ENCODE measurements around the gene CDK5RAP2.

CDK5RAP2 gene

DNA sequence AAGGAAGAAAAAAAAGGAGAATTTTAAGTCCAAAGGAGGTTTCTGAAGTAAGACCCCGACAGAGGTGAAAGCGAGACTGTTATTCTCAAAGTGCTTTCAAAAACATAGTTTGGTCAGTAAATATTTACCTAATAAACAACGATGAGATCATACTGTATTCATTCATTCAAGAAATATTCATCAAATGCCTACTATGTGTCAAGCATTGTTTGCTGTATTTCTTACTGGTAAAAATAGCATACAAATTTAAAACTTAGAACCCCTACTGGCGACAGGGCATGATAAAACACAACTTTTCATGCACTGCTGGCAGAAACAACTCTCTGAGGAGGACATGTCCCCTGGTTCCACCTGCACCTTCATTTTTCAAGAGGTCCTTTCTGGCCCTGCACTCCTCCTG lies 190.7 kb downstream of the CDK5RAP2 start:
- H3K27me3 Mint-ChIP-seq = no peaks in the 10 kb centered on the region
- H3K4me1 Mint-ChIP-seq = peaks cover 17% of the 10 kb centered on the region
- H3K4me3 Mint-ChIP-seq = no peak overlapping the region
- ATAC-seq (no peak), DNase-seq (no peak)
- H3K27ac Mint-ChIP-seq = no peak overlapping the region
- no peaks in the 10 kb centered on the region for H3K9me3 Mint-ChIP-seq

- H3K27ac Mint-ChIP-seq = peak overlapping the region; percentile 21 to 61
- H3K9me3 Mint-ChIP-seq = no peaks in the 10 kb centered on the region
- no peaks in the 10 kb centered on the region for H3K27me3 Mint-ChIP-seq
- no peak for ATAC-seq
- peaks cover 6% of the 10 kb centered on the region for H3K4me1 Mint-ChIP-seq
- H3K4me3 Mint-ChIP-seq = no peak overlapping the region
- no peak for DNase-seq
Measured at GRCh38 chr9:120388003-120388855, 191.7 kb downstream of the CDK5RAP2 start.

- no peak for DNase-seq
- H3K9me3 Mint-ChIP-seq = no peaks in the 10 kb centered on the region
- ATAC-seq = no peak
- no peaks in the 10 kb centered on the region for H3K27me3 Mint-ChIP-seq
- H3K4me3 Mint-ChIP-seq = no peak overlapping the region
- H3K27ac Mint-ChIP-seq = no peak overlapping the region
- H3K4me1 Mint-ChIP-seq = no peaks in the 10 kb centered on the region
Measured at GRCh38 chr9:120387257-120388002, 192.5 kb downstream of the CDK5RAP2 start.

DNA sequence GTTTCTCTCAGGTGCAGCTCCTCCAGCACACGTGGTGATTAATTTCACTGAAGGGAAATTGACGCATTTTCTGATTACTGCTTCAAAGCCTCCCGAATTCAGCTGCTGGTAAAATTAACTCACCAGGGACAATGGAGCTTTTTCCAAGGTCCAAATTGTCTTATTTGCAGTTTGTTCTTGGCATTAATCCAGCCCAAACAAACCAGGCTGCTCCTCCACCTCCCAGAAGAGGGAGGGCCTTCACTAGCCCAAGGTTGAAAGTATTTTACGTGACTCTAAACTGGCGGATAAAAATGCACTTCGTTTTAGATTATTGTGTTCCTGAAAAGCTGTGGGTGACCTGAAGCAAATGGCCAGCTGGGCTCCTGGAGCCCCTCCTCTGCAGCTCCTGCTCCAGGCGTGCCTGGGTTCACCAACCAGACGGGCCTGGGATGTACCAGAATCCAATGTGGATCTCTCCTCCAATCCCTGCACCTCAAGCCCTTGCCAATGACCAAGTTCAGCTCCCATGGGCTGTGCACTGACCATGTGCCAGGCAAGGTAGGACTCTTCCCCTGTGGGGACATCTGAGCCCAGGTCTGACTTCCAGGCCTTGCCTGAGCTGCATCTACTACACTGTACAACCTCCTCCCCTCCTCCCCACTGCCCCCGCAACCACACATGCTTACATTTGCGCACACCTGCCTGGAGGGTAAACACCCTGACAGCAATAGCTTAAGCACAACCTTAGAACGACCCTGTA lies 193.4 kb downstream of the CDK5RAP2 start:
- ATAC-seq (peak; percentile 19), DNase-seq (no peak)
- Mint-ChIP-seq H3K27ac (no peak overlapping the region), H3K27me3 (no peaks in the 10 kb centered on the region), H3K4me1 (no peaks in the 10 kb centered on the region), H3K4me3 (no peak overlapping the region), H3K9me3 (no peaks in the 10 kb centered on the region)

DNA sequence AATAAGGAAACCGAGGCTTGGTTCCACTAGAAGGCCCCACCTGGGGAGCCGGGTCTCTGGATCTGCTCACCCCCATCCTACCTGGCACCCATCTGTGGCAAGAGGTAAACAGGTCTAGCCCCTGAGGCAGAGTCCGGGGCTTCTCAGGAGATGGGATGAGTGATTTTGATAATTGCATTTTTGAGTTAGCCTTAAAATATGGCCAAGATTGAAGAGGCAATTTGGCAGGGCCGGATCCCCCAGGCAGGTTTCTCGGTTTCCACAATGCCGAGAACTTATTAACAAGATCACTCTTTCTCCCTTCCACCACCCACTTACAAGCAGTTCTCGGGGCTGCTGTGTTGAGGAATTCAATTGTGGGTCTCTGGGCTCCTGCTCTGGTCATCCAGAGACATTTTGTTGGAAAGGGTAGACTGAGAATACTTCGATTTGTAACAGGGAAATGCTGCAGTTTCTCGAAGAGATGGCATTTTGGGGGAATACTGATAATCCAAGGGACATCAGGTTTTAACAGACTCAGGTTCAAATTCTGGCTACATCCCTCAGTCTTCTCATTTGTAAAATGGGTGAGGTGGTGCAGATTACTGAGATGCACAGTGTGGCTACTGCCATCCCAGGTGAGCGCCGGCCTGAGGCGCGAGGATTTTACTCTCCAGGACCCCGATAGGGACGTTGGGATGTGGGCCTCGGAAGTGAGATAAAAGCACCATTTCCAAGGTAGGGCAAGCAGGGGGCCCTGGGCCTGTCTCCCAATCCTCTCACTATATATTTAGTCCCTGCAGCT lies 194.2 kb downstream of the CDK5RAP2 start:
- Mint-ChIP-seq H3K27ac (no peak overlapping the region), H3K4me1 (no peaks in the 10 kb centered on the region), H3K4me3 (no peak overlapping the region), H3K27me3 (no peaks in the 10 kb centered on the region), H3K9me3 (no peaks in the 10 kb centered on the region)
- DNase-seq (no peak), ATAC-seq (no peak)

- no peaks in the 10 kb centered on the region for H3K27me3 Mint-ChIP-seq
- DNase-seq = no peak
- no peaks in the 10 kb centered on the region for H3K4me1 Mint-ChIP-seq
- H3K27ac Mint-ChIP-seq = peak overlapping the region in 1 of 2 donors; percentile 35
- ATAC-seq = no peak
- no peak overlapping the region for H3K4me3 Mint-ChIP-seq
- H3K9me3 Mint-ChIP-seq = no peaks in the 10 kb centered on the region
Measured at GRCh38 chr9:120384925-120385272, 195.1 kb downstream of the CDK5RAP2 start.

DNA sequence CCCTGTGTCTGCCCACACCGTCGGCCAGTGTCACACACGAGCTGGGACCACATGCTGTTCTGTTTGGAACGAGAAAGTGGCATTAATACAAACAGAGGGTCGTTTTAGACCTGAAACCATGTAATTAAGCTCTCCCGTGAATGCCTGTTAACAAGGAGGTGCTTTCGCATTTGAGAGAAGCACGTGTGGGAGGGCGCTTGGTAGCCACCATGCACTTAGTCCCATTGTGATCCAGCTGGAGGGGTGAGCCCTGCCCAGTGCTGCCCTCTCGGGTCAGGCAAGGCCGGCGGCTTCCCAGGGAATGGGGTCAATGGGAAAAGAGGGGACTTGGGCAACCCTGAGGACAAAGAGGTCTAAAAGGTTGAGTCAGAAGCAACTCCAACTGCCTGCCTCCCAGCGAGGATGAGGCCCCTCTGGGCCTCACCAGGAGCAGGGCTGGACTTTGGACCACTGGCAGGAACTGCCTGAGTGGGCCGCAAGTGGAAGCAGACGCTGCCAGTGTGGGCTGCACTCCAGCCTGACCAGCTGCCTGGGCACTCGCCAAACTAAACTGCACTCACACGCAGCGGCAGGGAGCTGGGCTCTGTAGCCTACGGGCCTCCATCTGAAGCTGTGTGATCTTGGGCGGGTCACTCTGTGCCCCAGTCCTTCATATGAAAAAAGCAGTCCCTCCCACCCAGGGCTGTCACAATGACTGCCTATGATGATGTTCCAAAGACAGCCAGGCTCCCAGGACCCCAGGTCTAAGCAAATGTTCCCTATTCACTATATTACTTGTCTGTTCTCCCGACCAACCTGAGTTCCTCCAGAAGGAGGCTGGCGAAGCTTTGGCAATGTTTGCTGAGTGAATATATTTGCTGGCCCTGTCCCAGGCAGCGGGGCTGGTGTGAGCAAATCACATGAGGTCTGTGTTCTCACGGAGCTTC lies 195.7 kb downstream of the CDK5RAP2 start:
- no peak for ATAC-seq
- Mint-ChIP-seq H3K4me3 (no peak overlapping the region), H3K27me3 (no peaks in the 10 kb centered on the region), H3K4me1 (no peaks in the 10 kb centered on the region), H3K27ac (peak overlapping the region in 1 of 2 donors; percentile 35), H3K9me3 (no peaks in the 10 kb centered on the region)
- DNase-seq = no peak

GRCh38 chr9:120383611-120383998 lies 196.4 kb downstream of the CDK5RAP2 start:
- Mint-ChIP-seq H3K9me3 (peaks cover 0 to 4% of the 10 kb centered on the region in 2 donors), H3K27ac (no peak overlapping the region)

GRCh38 chr9:120382453-120382852 lies 197.5 kb downstream of the CDK5RAP2 start:
- H3K4me1 Mint-ChIP-seq = no peaks in the 10 kb centered on the region
- H3K27ac Mint-ChIP-seq = peak overlapping the region in 1 of 2 donors; percentile 82
- peaks cover 0 to 14% of the 10 kb centered on the region in 2 donors for H3K9me3 Mint-ChIP-seq
- no peak overlapping the region for H3K4me3 Mint-ChIP-seq
- H3K27me3 Mint-ChIP-seq = no peaks in the 10 kb centered on the region
- ATAC-seq (no peak), DNase-seq (no peak)

More at GRCh38 chr9:120383611-120383998, 196.4 kb downstream of the CDK5RAP2 start:
- DNase-seq (no peak), ATAC-seq (no peak)
- H3K4me1 Mint-ChIP-seq = no peaks in the 10 kb centered on the region
- no peaks in the 10 kb centered on the region for H3K27me3 Mint-ChIP-seq
- no peak overlapping the region for H3K4me3 Mint-ChIP-seq

DNA sequence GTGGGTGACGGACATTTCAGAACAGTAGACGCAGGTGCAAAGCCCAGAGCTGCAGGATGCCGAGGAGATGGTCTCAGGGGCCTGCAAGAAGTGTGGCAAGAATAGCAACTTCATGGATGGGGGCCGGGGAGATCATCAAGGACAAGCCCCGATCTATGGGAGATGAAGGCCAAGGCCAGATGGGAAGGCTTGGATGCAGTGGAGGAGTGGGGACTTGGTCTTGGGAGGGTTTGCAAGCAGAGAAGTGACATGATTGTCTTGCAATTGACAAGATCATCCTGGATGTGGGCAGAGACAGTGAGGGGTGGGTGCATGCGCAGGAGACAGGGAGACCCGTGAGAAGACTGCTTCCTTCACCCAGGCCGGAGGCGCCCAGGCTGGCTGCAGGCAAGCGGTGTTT lies 198.1 kb downstream of the CDK5RAP2 start:
- Mint-ChIP-seq H3K27ac (peak overlapping the region in 1 of 2 donors; percentile 2), H3K4me3 (no peak overlapping the region), H3K9me3 (peaks cover 0 to 20% of the 10 kb centered on the region in 2 donors), H3K4me1 (no peaks in the 10 kb centered on the region), H3K27me3 (no peaks in the 10 kb centered on the region)
- no peak for ATAC-seq
- DNase-seq = no peak

DNA sequence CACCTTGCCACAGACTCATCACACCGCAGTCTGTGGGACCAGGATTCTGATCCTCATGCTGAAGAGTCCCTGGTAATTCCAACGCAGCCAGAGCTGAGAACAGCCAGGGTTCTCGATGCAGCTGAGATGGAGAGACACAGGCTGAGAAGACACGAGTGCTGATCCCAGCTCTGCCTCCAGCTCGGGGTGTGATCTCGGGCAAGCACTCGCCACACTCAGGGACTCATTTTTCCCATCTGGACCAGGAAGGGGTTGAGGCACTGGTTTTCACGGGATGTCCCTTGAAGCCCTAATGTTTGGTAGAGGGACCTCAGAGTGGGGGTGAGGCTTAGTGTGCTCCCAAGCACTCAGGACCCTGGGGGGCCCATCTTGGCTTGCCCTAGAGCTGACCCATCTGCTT lies 200.4 kb downstream of the CDK5RAP2 start:
- DNase-seq = no peak
- Mint-ChIP-seq H3K27ac (no peak overlapping the region), H3K9me3 (peaks cover 0 to 28% of the 10 kb centered on the region in 2 donors), H3K27me3 (no peaks in the 10 kb centered on the region), H3K4me3 (no peak overlapping the region), H3K4me1 (no peaks in the 10 kb centered on the region)
- no peak for ATAC-seq

GRCh38 chr9:120378680-120379079 lies 201.3 kb downstream of the CDK5RAP2 start:
- H3K27me3 Mint-ChIP-seq = no peaks in the 10 kb centered on the region
- peaks cover 0 to 28% of the 10 kb centered on the region in 2 donors for H3K9me3 Mint-ChIP-seq
- no peak for DNase-seq
- no peak overlapping the region for H3K27ac Mint-ChIP-seq
- no peak for ATAC-seq
- H3K4me3 Mint-ChIP-seq = no peak overlapping the region
- H3K4me1 Mint-ChIP-seq = no peaks in the 10 kb centered on the region

DNA sequence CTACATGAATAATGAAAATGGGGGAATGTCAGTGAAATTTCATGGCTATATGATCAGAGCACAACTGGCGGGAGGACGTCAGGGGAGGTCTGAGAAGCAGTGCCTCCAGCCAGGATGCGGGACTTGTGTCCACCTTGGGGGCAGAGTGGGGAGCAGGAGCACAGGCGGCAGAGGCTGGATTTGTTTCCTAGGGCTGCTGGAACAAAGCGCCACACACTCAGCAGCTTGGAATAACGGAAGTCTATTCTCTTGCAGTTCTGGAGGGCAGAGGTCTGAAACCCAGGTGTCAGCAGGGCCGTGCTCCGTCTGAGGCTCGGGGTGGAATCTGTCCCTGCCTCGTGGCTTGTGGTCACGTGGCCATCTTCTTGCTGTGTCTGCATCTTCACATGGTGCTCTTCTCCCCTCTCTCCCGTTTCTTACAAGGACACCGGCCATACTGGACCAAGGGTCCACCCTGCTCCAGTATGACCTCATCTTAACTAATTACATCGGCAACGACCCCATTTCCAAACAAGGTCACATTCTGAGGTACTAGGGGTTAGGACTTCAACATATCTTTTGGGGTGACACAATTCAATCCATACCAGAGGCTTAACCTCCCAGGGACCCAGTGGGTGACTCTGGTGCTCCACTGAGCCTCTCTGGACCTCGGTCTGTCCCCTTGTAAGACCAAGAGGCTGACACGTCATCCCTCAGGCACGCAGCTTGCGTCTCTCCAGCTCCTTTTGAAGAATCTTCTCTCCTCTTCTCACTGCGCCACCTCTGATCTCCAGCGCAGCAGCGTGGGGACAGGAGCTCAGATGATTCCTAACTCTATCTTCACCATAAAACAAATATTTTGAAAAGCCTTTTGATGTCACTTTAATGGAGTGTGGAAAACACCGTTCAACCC lies 202.5 kb downstream of the CDK5RAP2 start:
- ATAC-seq (no peak), DNase-seq (no peak)
- no peaks in the 10 kb centered on the region for H3K27me3 Mint-ChIP-seq
- H3K27ac Mint-ChIP-seq = peak overlapping the region in 1 of 2 donors; percentile 74
- H3K9me3 Mint-ChIP-seq = peaks cover 0 to 28% of the 10 kb centered on the region in 2 donors
- no peak overlapping the region for H3K4me3 Mint-ChIP-seq
- H3K4me1 Mint-ChIP-seq = no peaks in the 10 kb centered on the region
